Spleen (tissue), 11 donors: Measurements from ENCODE around the gene NCK2. TPM values are rescaled to one million over a fixed set of nuclear protein-coding genes. Genes with fewer than 3 reads are reported as not detected.

Experiments
- DNase-seq: peaks from one replicate; pipeline ENCODE4 v3.0.0-alpha.2; 2020
- H3K27ac ChIP-seq, 8 donors: fragments of 200-600 bp; sonication (generic) in 7 of 8; 1 replicate in 4 of 8; 2 replicates in 4 of 8; pipeline versions ENCODE4 v1.5.0 to v1.8.0; 2016 to 2021; ENCODE audit warnings: inconsistent platforms in 4 of 8, mild to moderate bottlenecking in 4 of 8, moderate library complexity in 1 of 8
- H3K27me3 ChIP-seq, 7 donors: fragments of 200-600 bp; sonication (generic) in 6 of 7; replicated peaks in 1 of 7; 1 replicate in 4 of 7; 2 replicates in 3 of 7; pipeline versions ENCODE4 v1.5.0 to v1.8.0; 2016 to 2021; ENCODE audit warnings: inconsistent platforms in 3 of 7, mild to moderate bottlenecking in 1 of 7
- H3K36me3 ChIP-seq, 6 donors: fragments of 200-600 bp; sonication (generic) in 5 of 6; 1 replicate in 4 of 6; 2 replicates in 2 of 6; pipeline versions ENCODE4 v1.5.0 to v1.8.0; 2016 to 2021; ENCODE audit warnings: inconsistent platforms in 2 of 6
- H3K4me1 ChIP-seq, 6 donors: fragments of 200-600 bp; sonication (generic) in 5 of 6; 1 replicate in 3 of 6; 2 replicates in 3 of 6; pipeline versions ENCODE4 v1.5.0 to v1.8.0; 2016 to 2021; ENCODE audit warnings: inconsistent platforms in 3 of 6
- H3K4me3 ChIP-seq, 8 donors: fragments of 200-600 bp; sonication (generic) in 7 of 8; 1 replicate in 4 of 8; 2 replicates in 4 of 8; pipeline versions ENCODE4 v1.5.0 to v1.8.0; 2016 to 2021; ENCODE audit warnings: inconsistent platforms in 4 of 8, mild to moderate bottlenecking in 4 of 8, moderate library complexity in 2 of 8
- H3K9me3 ChIP-seq, 8 donors: fragments of 200-600 bp; sonication (generic) in 7 of 8; 1 replicate in 4 of 8; 2 replicates in 4 of 8; pipeline versions ENCODE4 v1.5.0 to v1.8.0; 2016 to 2021; ENCODE audit warnings: inconsistent platforms in 4 of 8
- POLR2A ChIP-seq, 3 donors: fragments of 450-650 bp; IDR thresholded peaks; one replicate each; pipeline ENCODE4 v1.5.1; 2017; ENCODE audit warnings: antibody characterized with exemption in 3 of 3, mild to moderate bottlenecking in 1 of 3
- POLR2AphosphoS5 ChIP-seq, 3 donors: sonication (generic); formaldehyde crosslinking; IDR thresholded peaks; one replicate each; pipeline ENCODE4 v1.5.1; 2017; ENCODE audit warnings: antibody characterized with exemption in 3 of 3
- WGBS, 5 donors: extraction: QIAGEN DNeasy Blood & Tissue Kit in 3 of 5; methylation state at CpG; one replicate each; pipeline versions ENCODE4 v1.1.5 to v1.1.7; 2013 to 2018; 5-methylcytosine and 5-hydroxymethylcytosine counted together
- intact Hi-C: fragments of 100-400 bp; cut with DNase I; formaldehyde crosslinking; loops from one replicate; pipeline ENCODE4 v1.15.0; 2023; ENCODE audit warnings: low total_unique reads
- polyA plus RNA-seq, 3 donors: library from polyadenylated mRNA; stranded (reverse); fragments of 200-250 nt; gene quantifications; one replicate each; pipeline ENCODE4 v1.2.1, GENCODE V29; 2013
- total RNA-seq, 7 donors: library from RNA; depleted of rRNA in 3 of 7; stranded (reverse); fragments of >200 nt in 3 of 7; fragmentation: NEBNext Ultra II Directional in 4 of 7; extraction: Animal tissue kit (Norgen Biotek cat#: 25700) in 4 of 7; gene quantifications; one replicate each; pipeline versions ENCODE4 v1.1.0 to v1.2.1, GENCODE V29; 2016 to 2021
- TF ChIP-seq, protein P1 (sequence below), 11 experiments: fragments of 200-600 bp in 7 of 11; fragments of 450-650 bp in 4 of 11; sonication (generic) in 4 of 11; IDR thresholded peaks in 8 of 11; conservative IDR thresholded peaks in 3 of 11; 1 replicate in 7 of 11; 2 replicates in 4 of 11; pipeline versions ENCODE4 v1.4.0 to v1.8.0; 2016 to 2021; ENCODE audit warnings: antibody characterized with exemption in 11 of 11, inconsistent platforms in 4 of 11, mild to moderate bottlenecking in 1 of 11
- donor health status: healthy with polysubstance abuse.
- donor health status: DM: no; HTN: no; CAD: no; lungs with moderate emphysema.
- donor health status: DM: no; HTN: no; CAD: no.
- donor health status: Bipolar disorder and iron deficiency.
- donor health status: healthy.
- donor health status: DM: no; HTN: no; CAD: no.
- donor health status: DM: yes; HTN: yes; CAD: no.

The NCK2 gene
- total and polyA plus RNA-seq, 10 donors, result 21.5 to 106 (median 62.6) TPM

DNA sequence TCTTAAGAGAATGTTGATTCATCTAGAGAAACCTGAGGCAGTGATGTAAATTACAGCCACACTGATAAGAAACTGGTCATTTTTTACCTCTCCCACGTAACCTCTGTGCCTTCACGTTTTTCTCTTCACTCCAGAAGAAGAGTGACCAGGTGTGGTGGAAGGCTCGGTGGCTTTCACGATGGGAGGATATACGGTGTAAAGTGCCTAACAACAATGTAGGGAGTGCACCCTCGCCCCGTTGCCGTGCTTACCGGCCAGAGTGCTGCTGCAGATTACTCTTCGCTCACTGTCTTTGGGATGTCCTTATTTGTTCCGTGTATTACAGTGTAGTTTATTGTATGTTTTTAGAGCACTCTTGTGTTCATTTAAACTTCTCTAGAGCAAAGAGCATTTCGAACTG lies 46.5 kb downstream of the NCK2 start:
- 70 to 87% (median 82%) methylated on average over 12 of the region's 12 CpGs for WGBS, 5 donors
- H3K27me3 ChIP-seq, result no peaks in the 10 kb centered on the region
- H3K9me3 ChIP-seq, result no peaks in the 10 kb centered on the region
- peaks cover 53 to 100% (median 99%) of the 10 kb centered on the region in 6 donors for H3K4me1 ChIP-seq
- TF ChIP-seq POLR2AphosphoS5 (IDR thresholded peaks at IDR 0.05) (no peak), POLR2A (IDR thresholded peaks at IDR 0.05) (no peak)
- TF ChIP-seq, protein P1, sequence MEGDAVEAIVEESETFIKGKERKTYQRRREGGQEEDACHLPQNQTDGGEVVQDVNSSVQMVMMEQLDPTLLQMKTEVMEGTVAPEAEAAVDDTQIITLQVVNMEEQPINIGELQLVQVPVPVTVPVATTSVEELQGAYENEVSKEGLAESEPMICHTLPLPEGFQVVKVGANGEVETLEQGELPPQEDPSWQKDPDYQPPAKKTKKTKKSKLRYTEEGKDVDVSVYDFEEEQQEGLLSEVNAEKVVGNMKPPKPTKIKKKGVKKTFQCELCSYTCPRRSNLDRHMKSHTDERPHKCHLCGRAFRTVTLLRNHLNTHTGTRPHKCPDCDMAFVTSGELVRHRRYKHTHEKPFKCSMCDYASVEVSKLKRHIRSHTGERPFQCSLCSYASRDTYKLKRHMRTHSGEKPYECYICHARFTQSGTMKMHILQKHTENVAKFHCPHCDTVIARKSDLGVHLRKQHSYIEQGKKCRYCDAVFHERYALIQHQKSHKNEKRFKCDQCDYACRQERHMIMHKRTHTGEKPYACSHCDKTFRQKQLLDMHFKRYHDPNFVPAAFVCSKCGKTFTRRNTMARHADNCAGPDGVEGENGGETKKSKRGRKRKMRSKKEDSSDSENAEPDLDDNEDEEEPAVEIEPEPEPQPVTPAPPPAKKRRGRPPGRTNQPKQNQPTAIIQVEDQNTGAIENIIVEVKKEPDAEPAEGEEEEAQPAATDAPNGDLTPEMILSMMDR (IDR thresholded peaks at IDR 0.05 in 8 of 11, conservative IDR thresholded peaks at IDR 0.05 in 3 of 11), result no peak
- DNase-seq, result no peak
- peak overlapping the region in 1 of 8 donors; percentile 41 for H3K4me3 ChIP-seq
- no peaks in the 10 kb centered on the region for H3K36me3 ChIP-seq
- peak overlapping the region; percentile 28 to 93 (median 72) for H3K27ac ChIP-seq
- intact Hi-C loops, result no loop called here

- Histone ChIP-seq H3K27ac (peak overlapping the region in 5 of 8 donors; percentile 35 to 93 (median 92)), H3K9me3 (no peaks in the 10 kb centered on the region), H3K4me1 (peaks cover 53 to 100% (median 99%) of the 10 kb centered on the region in 6 donors), H3K27me3 (no peaks in the 10 kb centered on the region), H3K4me3 (no peak overlapping the region), H3K36me3 (no peaks in the 10 kb centered on the region)
- WGBS, 5 donors, result 85 to 90% (median 89%) methylated on average over 7 of the region's 7 CpGs
- intact Hi-C loops, result no loop called here
- TF ChIP-seq POLR2A (IDR thresholded peaks at IDR 0.05) (no peak), POLR2AphosphoS5 (IDR thresholded peaks at IDR 0.05) (no peak)
- TF ChIP-seq, protein P1 (IDR thresholded peaks at IDR 0.05 in 8 of 11, conservative IDR thresholded peaks at IDR 0.05 in 3 of 11), result no peak
- no peak for DNase-seq
Observed at GRCh38 chr2:105792561-105792960, 47.8 kb downstream of the NCK2 start.

- Histone ChIP-seq H3K27ac (peak overlapping the region in 6 of 8 donors; percentile 5 to 93 (median 86)), H3K36me3 (no peaks in the 10 kb centered on the region), H3K4me1 (peaks cover 58 to 100% (median 99%) of the 10 kb centered on the region in 6 donors), H3K4me3 (no peak overlapping the region), H3K9me3 (no peaks in the 10 kb centered on the region), H3K27me3 (no peaks in the 10 kb centered on the region)
- intact Hi-C loops, result no loop called here
- TF ChIP-seq, protein P1 (IDR thresholded peaks at IDR 0.05 in 8 of 11, conservative IDR thresholded peaks at IDR 0.05 in 3 of 11), result no peak
- TF ChIP-seq POLR2AphosphoS5 (IDR thresholded peaks at IDR 0.05), result no peak
- no peak for TF ChIP-seq POLR2A (IDR thresholded peaks at IDR 0.05)
- 90 to 95% (median 94%) methylated on average over 6 of the region's 6 CpGs for WGBS, 5 donors
- no peak for DNase-seq
Observed at GRCh38 chr2:105793196-105793975, 48.7 kb downstream of the NCK2 start.

DNA sequence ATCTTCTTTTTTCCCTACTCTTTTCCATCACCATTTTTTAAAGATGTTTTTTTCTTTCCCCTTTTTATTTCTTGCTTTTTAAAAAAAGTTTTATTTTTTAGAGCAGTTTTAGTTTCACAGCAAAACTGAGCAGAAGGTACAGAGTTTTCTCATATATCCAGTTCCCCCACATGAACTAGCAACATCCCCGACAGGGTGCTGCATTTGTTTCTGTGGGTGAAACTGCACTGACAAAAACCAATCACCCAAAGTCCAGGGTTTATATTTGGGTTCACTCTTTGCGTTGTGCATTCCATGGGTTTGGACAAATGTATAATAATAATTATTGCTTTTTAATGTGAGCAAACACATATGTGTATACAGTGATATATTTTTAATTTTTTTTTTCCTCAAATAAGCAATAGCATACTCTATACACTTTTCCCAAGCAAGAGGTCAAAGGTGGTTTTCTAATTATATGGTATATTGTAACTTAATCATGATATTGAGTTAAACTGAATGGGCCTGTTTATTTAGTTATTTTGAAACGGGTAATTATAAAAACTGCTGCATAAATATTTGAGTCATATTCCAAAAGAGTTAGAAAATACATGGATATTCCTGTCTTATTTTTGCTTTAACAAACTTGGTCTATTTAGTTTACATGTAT lies 50.3 kb downstream of the NCK2 start:
- Histone ChIP-seq H3K4me3 (peak overlapping the region in 1 of 8 donors; percentile 50), H3K27me3 (no peaks in the 10 kb centered on the region), H3K9me3 (no peaks in the 10 kb centered on the region), H3K27ac (peak overlapping the region; percentile 59 to 93 (median 90)), H3K4me1 (peaks cover 66 to 100% (median 98%) of the 10 kb centered on the region in 6 donors), H3K36me3 (no peaks in the 10 kb centered on the region)
- WGBS, 5 donors, result 44 to 56% (median 47%) methylated on average over 3 of the region's 3 CpGs
- no peak for DNase-seq
- intact Hi-C loops, result no loop called here
- TF ChIP-seq, protein P1 (IDR thresholded peaks at IDR 0.05 in 8 of 11, conservative IDR thresholded peaks at IDR 0.05 in 3 of 11), result no peak
- TF ChIP-seq POLR2AphosphoS5 (IDR thresholded peaks at IDR 0.05) (no peak), POLR2A (IDR thresholded peaks at IDR 0.05) (no peak)
